GM12878 (cell line): ENCODE data around the gene TBXAS1. TPM values are rescaled to one million over a fixed set of nuclear protein-coding genes. Genes with fewer than 3 reads are reported as not detected.

Experiments
- ATAC-seq: fragments of 200-7000 bp; cut with Tn5 transposase; 3 replicates; pipeline ENCODE4 v1.9.1; 2020; ENCODE audit warnings: mild to moderate bottlenecking, moderate library complexity
- BruUV-seq: library from RNA; stranded (reverse); fragments of 400-500 nt; replicated peaks from 2 replicates; lab custom pipeline; 2021; lab: Mats Ljungman, UMichigan
- CTCF ChIA-PET: fragments of 300-600 bp; sonication (Branson Sonifier 250); formaldehyde crosslinking; extraction: SDS; loops from one replicate; lab custom pipeline; 2021; ENCODE audit warnings: inconsistent platforms; lab: Yijun Ruan, JAX
- POLR2A ChIA-PET: fragments of 350-600 bp; formaldehyde crosslinking; extraction: SDS; loops from one replicate; lab custom pipeline; 2021; ENCODE audit warnings: inconsistent platforms; lab: Charles Lee
- RAD21 ChIA-PET: fragments of 300-600 bp; sonication (Branson Sonifier 250); formaldehyde crosslinking; loops from one replicate; lab custom pipeline; 2023; ENCODE audit warnings: antibody characterized with exemption; ENCODE audit not compliant: unreplicated experiment; lab: Charles Lee
- SMC1A ChIA-PET: fragments of 300-600 bp; sonication (Branson Sonifier 250); formaldehyde crosslinking; loops from one replicate; lab custom pipeline; 2023; ENCODE audit not compliant: unreplicated experiment, uncharacterized antibody; lab: Charles Lee
- DNase-seq: peaks from one replicate; pipeline ENCODE4 v3.0.0-alpha.2; 2011; ENCODE audit warnings: low read depth, low spot score
- FAIRE-seq: peaks from 3 replicates; lab custom pipeline; 2011; peaks lifted over from hg19 to GRCh38; lab: Jason Lieb, UNC
- H2AFZ ChIP-seq: 2 replicates; pipeline ENCODE4 v1.6.0; 2011; ENCODE audit warnings: low read depth, low read length, control low read depth; ENCODE audit not compliant: control insufficient read depth
- H3K27ac ChIP-seq: 2 replicates; pipeline ENCODE4 v1.5.1; 2011; ENCODE audit warnings: control low read depth; ENCODE audit not compliant: control insufficient read depth, insufficient read depth
- H3K27me3 ChIP-seq, 2 experiments: replicated peaks in 1 of 2; 2 replicates each; pipeline versions ENCODE4 v1.6.0 to v1.6.1; 2011; ENCODE audit warnings: low read length in 1 of 2; ENCODE audit not compliant: control insufficient read depth in 2 of 2, insufficient read depth in 2 of 2
- H3K36me3 ChIP-seq, 2 experiments: 2 replicates each; pipeline ENCODE4 v1.5.1; 2011; ENCODE audit warnings: low read length in 1 of 2; ENCODE audit not compliant: control insufficient read depth in 2 of 2, insufficient read depth in 2 of 2
- H3K4me1 ChIP-seq: 2 replicates; pipeline ENCODE4 v1.6.1; 2011; ENCODE audit warnings: mild to moderate bottlenecking, low read length, moderate library complexity, mixed read lengths; ENCODE audit not compliant: control insufficient read depth, insufficient read depth
- H3K4me2 ChIP-seq: 2 replicates; pipeline ENCODE4 v1.6.0; 2011; ENCODE audit warnings: control low read depth; ENCODE audit not compliant: control insufficient read depth, insufficient read depth
- H3K4me3 ChIP-seq: fragments of 200-600 bp; sonication (generic); 2 replicates; pipeline ENCODE4 v1.5.1; 2016
- H3K79me2 ChIP-seq: 2 replicates; pipeline ENCODE4 v1.6.0; 2011; ENCODE audit warnings: low read length; ENCODE audit not compliant: control insufficient read depth, insufficient read depth
- H3K9ac ChIP-seq: 2 replicates; pipeline ENCODE4 v1.8.0; 2011; ENCODE audit warnings: low read length, control low read depth, mixed read lengths; ENCODE audit not compliant: control insufficient read depth, insufficient read depth
- H3K9me3 ChIP-seq: replicated peaks from 3 replicates; pipeline ENCODE4 v1.5.1; 2011; ENCODE audit warnings: mild to moderate bottlenecking, low read length; ENCODE audit not compliant: control insufficient read depth, insufficient read depth
- H4K20me1 ChIP-seq: 2 replicates; pipeline ENCODE4 v1.6.0; 2011; ENCODE audit not compliant: control insufficient read depth, insufficient read depth
- ASH2L ChIP-seq: fragments of 300-600, 200-600 bp; sonication (generic); IDR thresholded peaks from 2 replicates; pipeline ENCODE4 v1.6.1; 2017; ENCODE audit warnings: low read depth, mild to moderate bottlenecking, borderline replicate concordance
- BHLHE40 ChIP-seq, 2 experiments: fragments of 450-650 bp in 1 of 2; IDR thresholded peaks; 2 replicates each; pipeline ENCODE4 v1.6.1; 2011 to 2017; ENCODE audit warnings: low read depth in 2 of 2, borderline replicate concordance in 1 of 2, improper control_type of control experiment in 1 of 2, low read length in 1 of 2, mild to moderate bottlenecking in 1 of 2
- CTCF ChIP-seq, 3 experiments: IDR thresholded peaks in 2 of 3; conservative IDR thresholded peaks in 1 of 3; 2 replicates each; pipeline ENCODE4 v1.5.1; 2011; ENCODE audit warnings: low read depth in 3 of 3, low read length in 3 of 3, mild to moderate bottlenecking in 3 of 3, control low read depth in 2 of 3, moderate library complexity in 2 of 3, inconsistent platforms in 1 of 3, mixed read lengths in 1 of 3; ENCODE audit not compliant: control insufficient read depth in 2 of 3, insufficient read depth in 1 of 3; ENCODE audit errors: extremely low read depth in 1 of 3
- DPF2 ChIP-seq: fragments of 450-650 bp; IDR thresholded peaks from 2 replicates; pipeline ENCODE4 v1.6.1; 2017; ENCODE audit warnings: mild to moderate bottlenecking
- E2F8 ChIP-seq: fragments of 450-650 bp; IDR thresholded peaks from 2 replicates; pipeline ENCODE4 v1.6.1; 2018; ENCODE audit warnings: mild to moderate bottlenecking, low read depth, moderate library complexity; ENCODE audit not compliant: partially characterized antibody
- GABPA ChIP-seq: IDR thresholded peaks from 2 replicates; pipeline ENCODE4 v1.6.1; 2014; ENCODE audit warnings: antibody characterized with exemption, low read depth, mild to moderate bottlenecking, inconsistent platforms
- IRF3 ChIP-seq: fragments of 450-650 bp; IDR thresholded peaks from 2 replicates; pipeline ENCODE4 v1.6.1; 2014; ENCODE audit warnings: mild to moderate bottlenecking
- IRF4 ChIP-seq: IDR thresholded peaks from 2 replicates; pipeline ENCODE4 v1.6.1; 2011; ENCODE audit warnings: low read depth, low read length
- NFYA ChIP-seq: IDR thresholded peaks from 2 replicates; pipeline ENCODE4 v1.6.1; 2011; ENCODE audit warnings: low read depth, mild to moderate bottlenecking, low read length, improper control_type of control experiment, borderline replicate concordance
- PML ChIP-seq: IDR thresholded peaks from 2 replicates; pipeline ENCODE4 v1.6.1; 2012; ENCODE audit warnings: low read length, inconsistent platforms
- POU2F2 ChIP-seq: IDR thresholded peaks from 3 replicates; pipeline ENCODE4 v1.6.1; 2011; ENCODE audit warnings: low read depth, mild to moderate bottlenecking, low read length, borderline replicate concordance
- RFX5 ChIP-seq: IDR thresholded peaks from 2 replicates; pipeline ENCODE4 v1.6.1; 2011; ENCODE audit warnings: low read depth, low read length, improper control_type of control experiment
- RUNX3 ChIP-seq: IDR thresholded peaks from 2 replicates; pipeline ENCODE4 v1.6.1; 2012; ENCODE audit warnings: low read length, inconsistent platforms
- SPI1 ChIP-seq: IDR thresholded peaks from 2 replicates; pipeline ENCODE4 v1.6.1; 2011; ENCODE audit warnings: low read depth, mild to moderate bottlenecking, low read length, moderate library complexity, borderline replicate concordance; ENCODE audit not compliant: insufficient read depth
- SREBF2 ChIP-seq: IDR thresholded peaks from 2 replicates; pipeline ENCODE4 v1.6.1; 2012; ENCODE audit warnings: mild to moderate bottlenecking, low read length
- YY1 ChIP-seq: IDR thresholded peaks from 2 replicates; pipeline ENCODE4 v1.6.1; 2011; ENCODE audit warnings: low read depth, mild to moderate bottlenecking, low read length
- WGBS: methylation state at CpG from one replicate; pipeline ENCODE4 v1.1.6; 2016; ENCODE audit warnings: low lambda C conversion rate; ENCODE audit not compliant: insufficient replicate concordance, insufficient coverage; ENCODE audit errors: missing lambda C conversion rate; 5-methylcytosine and 5-hydroxymethylcytosine counted together
- in situ Hi-C: fragments of 300-500 bp; cut with MboI; formaldehyde crosslinking; loops from 9 replicates; pipeline ENCODE4 v1.14.3; 2018; ENCODE audit warnings: mixed read lengths
- intact Hi-C: fragments of 100-400 bp; cut with micrococcal nuclease; formaldehyde crosslinking; loops from one replicate; pipeline ENCODE4 v1.14.2; 2022; ENCODE audit not compliant: unreplicated experiment
- polyA plus RNA-seq, 11 experiments: library from polyadenylated mRNA; depleted of rRNA in 4 of 11; unstranded in 6 of 11; stranded (reverse) in 5 of 11; fragments of >200 nt; fragmentation: Nextera tagmentation in 4 of 11; fragmentation: Illumina TruSeq in 1 of 11; extraction: Ambion mirVana in 4 of 11; extraction: Trizol in 1 of 11; gene quantifications; 1 replicate in 1 of 11; 2 replicates in 10 of 11; pipeline versions ENCODE4 v1.2.1 to v1.2.3, GENCODE V29; 2011 to 2016; ENCODE audit warnings: inconsistent platforms in 2 of 11, missing spikeins in 2 of 11, low read depth in 1 of 11
- total RNA-seq, 4 experiments: library from RNA; depleted of rRNA in 3 of 4; stranded (reverse); fragments of >200 nt in 3 of 4; fragmentation: Illumina TruSeq in 1 of 4; extraction: Trizol in 1 of 4; gene quantifications; 2 replicates each; pipeline versions ENCODE4 v1.2.1 to v1.2.3, GENCODE V29; 2013 to 2021

Gene TBXAS1
- total and polyA plus RNA-seq, 10 of the 15 experiments (the other 5 are each of a cell fraction or from before 2014, with no cell fraction given): 1.5 to 32.7 (median 16.3) TPM

GRCh38 chr7:140004672-140005071 is 175.6 kb downstream of the TBXAS1 start (continued):
- no peak for TF ChIP-seq E2F8
- TF ChIP-seq POU2F2: no peak
- TF ChIP-seq SPI1: no peak
- TF ChIP-seq RFX5: no peak
- no peak for TF ChIP-seq ASH2L

- ChIA-PET CTCF (interaction anchor here (0.6 to 10.2 kb wide), 13 partner anchors 8 to 571 kb away, joined by 3 to 225 read pairs (median 4); no protein-coding TSS in a partner anchor), POLR2A (interaction anchor here (0.5 to 0.9 kb wide), 2 partner anchors 375 to 486 kb away, joined by 4 to 7 read pairs; no protein-coding TSS in a partner anchor), RAD21 (interaction anchor here (1.1 to 10.0 kb wide), 3 partner anchors 359 to 505 kb away, joined by 4 to 135 read pairs (median 13); no protein-coding TSS in a partner anchor), SMC1A (interaction anchor here (0.7 to 10.9 kb wide), 5 partner anchors 107 to 403 kb away, joined by 3 to 121 read pairs (median 5); no protein-coding TSS in a partner anchor)
- H3K4me2 ChIP-seq: no peak overlapping the region
- ATAC-seq: no peak
- H3K36me3 ChIP-seq: no peaks in the 10 kb centered on the region
- in situ Hi-C loops: no loop called here
- H3K79me2 ChIP-seq: no peaks in the 10 kb centered on the region
- H3K9me3 ChIP-seq: no peaks in the 10 kb centered on the region
- no peak for FAIRE-seq
- H3K9ac ChIP-seq: no peak overlapping the region
- H4K20me1 ChIP-seq: no peaks in the 10 kb centered on the region
- no peak for DNase-seq
- BruUV-seq: no TSS peak
- intact Hi-C loops: no loop called here
- no peaks in the 10 kb centered on the region for H3K4me1 ChIP-seq
- no peak overlapping the region for H3K4me3 ChIP-seq
- WGBS: 84% methylated on average over 7 of the region's 7 CpGs
- H3K27me3 ChIP-seq: no peaks in the 10 kb centered on the region; a peak in 1 of 4 replicates
- H3K27ac ChIP-seq: no peak overlapping the region
- H2AFZ ChIP-seq: no peak overlapping the region
- TF ChIP-seq DPF2 (no peak), CTCF (IDR thresholded peaks at IDR 0.05 in 2 of 3, conservative IDR thresholded peaks at IDR 0.05 in 1 of 3; ENCODE audit: control insufficient read depth in 2 of 3, extremely low read depth in 1 of 3, insufficient read depth in 1 of 3, low read depth in 3 of 3, low read length in 3 of 3) (no peak), SREBF2 (no peak), NFYA (no peak), YY1 (no peak), IRF4 (no peak), PML (no peak), RUNX3 (no peak), BHLHE40 (IDR thresholded peaks at IDR 0.05; ENCODE audit: borderline replicate concordance in 1 of 2, low read depth in 2 of 2, low read length in 1 of 2) (no peak), IRF3 (no peak), GABPA (no peak)
These were observed 176.3 kb downstream of the TBXAS1 start for GRCh38 chr7:140005341-140005740.
